NCI-H1694 treated with DMSO at 0.1 percent for 48 hours (cell line): ENCODE results near the gene PRDM16.

Source experiments
- DNase-seq: peaks from one replicate; lab custom pipeline; 2025; lab: John Stamatoyannopoulos, UW

Gene PRDM16

GRCh38 chr1:3463408-3463863 is 394.4 kb downstream of the PRDM16 start:
- DNase-seq = no peak

GRCh38 chr1:3463891-3464648 is 395.1 kb downstream of the PRDM16 start:
- no peak for DNase-seq

GRCh38 chr1:3464649-3465025 is 395.6 kb downstream of the PRDM16 start:
- DNase-seq = no peak

- no peak for DNase-seq
Measured at GRCh38 chr1:3465091-3465934, 396.3 kb downstream of the PRDM16 start.

GRCh38 chr1:3465935-3466321 is 396.9 kb downstream of the PRDM16 start:
- DNase-seq = no peak

GRCh38 chr1:3466366-3467075 is 397.5 kb downstream of the PRDM16 start:
- no peak for DNase-seq

- no peak for DNase-seq
Measured at GRCh38 chr1:3467096-3468036, 398.4 kb downstream of the PRDM16 start.

GRCh38 chr1:3468236-3469103 is 399.5 kb downstream of the PRDM16 start:
- no peak for DNase-seq

GRCh38 chr1:3469104-3469848 is 400.3 kb downstream of the PRDM16 start:
- DNase-seq = no peak

GRCh38 chr1:3469849-3470649 is 401.0 kb downstream of the PRDM16 start:
- DNase-seq = no peak

GRCh38 chr1:3470650-3471355 is 401.8 kb downstream of the PRDM16 start:
- DNase-seq = no peak

- DNase-seq = no peak
Measured at GRCh38 chr1:3471356-3472087, 402.5 kb downstream of the PRDM16 start.

GRCh38 chr1:3472088-3472850 is 403.3 kb downstream of the PRDM16 start:
- no peak for DNase-seq

GRCh38 chr1:3472906-3473305 is 403.9 kb downstream of the PRDM16 start:
- DNase-seq = no peak

- no peak for DNase-seq
Measured at GRCh38 chr1:3473381-3473844, 404.4 kb downstream of the PRDM16 start.

- no peak for DNase-seq
Measured at GRCh38 chr1:3474016-3474415, 405.0 kb downstream of the PRDM16 start.

GRCh38 chr1:3474421-3474820 is 405.4 kb downstream of the PRDM16 start:
- DNase-seq = no peak
